Measurements from ENCODE around the gene FAM13B.

The FAM13B gene

DNA sequence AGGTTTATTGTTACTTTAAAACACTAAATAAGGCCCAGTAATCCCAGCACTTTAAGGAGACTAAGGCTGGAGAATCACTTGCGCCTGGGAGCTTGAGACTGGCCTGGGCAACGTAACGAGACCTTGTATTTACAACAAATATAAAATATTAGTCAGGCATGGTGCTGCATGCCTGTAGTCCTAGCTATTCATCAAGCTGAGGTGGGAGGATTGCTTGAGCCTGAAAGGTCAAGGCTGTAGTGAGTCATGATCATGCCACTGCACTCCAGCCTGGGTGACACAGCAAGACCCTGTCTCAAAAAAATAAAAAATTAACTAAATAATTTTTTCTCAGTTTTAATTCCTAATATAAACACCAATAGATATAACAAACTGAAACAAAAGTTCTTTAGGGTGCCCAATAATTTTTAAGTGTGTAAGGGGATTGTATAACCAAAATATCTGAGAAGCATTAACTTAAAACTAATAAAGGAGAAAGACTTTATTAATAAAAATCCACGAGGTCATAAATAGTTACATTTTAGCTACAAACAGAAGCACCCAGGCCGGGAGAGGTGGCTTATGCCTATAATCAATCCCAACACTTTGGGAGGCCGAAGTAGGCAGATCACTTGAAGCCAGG is 32.7 kb downstream of the FAM13B start:
- TF ChIP-seq, protein P1, sequence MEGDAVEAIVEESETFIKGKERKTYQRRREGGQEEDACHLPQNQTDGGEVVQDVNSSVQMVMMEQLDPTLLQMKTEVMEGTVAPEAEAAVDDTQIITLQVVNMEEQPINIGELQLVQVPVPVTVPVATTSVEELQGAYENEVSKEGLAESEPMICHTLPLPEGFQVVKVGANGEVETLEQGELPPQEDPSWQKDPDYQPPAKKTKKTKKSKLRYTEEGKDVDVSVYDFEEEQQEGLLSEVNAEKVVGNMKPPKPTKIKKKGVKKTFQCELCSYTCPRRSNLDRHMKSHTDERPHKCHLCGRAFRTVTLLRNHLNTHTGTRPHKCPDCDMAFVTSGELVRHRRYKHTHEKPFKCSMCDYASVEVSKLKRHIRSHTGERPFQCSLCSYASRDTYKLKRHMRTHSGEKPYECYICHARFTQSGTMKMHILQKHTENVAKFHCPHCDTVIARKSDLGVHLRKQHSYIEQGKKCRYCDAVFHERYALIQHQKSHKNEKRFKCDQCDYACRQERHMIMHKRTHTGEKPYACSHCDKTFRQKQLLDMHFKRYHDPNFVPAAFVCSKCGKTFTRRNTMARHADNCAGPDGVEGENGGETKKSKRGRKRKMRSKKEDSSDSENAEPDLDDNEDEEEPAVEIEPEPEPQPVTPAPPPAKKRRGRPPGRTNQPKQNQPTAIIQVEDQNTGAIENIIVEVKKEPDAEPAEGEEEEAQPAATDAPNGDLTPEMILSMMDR (IDR thresholded peaks at IDR 0.05), result no peak

DNA sequence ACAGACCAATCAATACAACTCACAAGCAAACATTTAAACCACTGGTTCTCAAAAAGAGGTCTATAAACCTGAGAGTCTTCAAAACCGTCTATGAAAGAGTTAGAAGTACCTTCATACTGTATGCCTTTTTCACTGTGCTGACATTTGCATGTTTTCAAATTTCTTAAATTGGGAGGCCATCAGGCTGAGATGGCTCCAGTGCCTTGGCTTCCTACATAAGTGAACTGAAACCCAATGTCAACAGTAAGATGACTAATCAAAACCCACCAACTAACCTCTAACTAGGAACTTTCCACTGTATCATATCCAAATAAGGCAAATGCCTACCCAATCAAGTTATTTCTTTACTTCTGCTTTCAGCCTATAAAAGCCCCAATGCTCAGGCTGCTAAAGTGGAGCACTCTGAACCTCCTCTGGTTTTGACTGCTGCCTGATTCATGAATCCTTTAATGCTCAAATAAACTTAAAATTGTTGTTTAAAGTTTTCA is 35.1 kb downstream of the FAM13B start:
- TF ChIP-seq, protein P1 (IDR thresholded peaks at IDR 0.05), result no peak

DNA sequence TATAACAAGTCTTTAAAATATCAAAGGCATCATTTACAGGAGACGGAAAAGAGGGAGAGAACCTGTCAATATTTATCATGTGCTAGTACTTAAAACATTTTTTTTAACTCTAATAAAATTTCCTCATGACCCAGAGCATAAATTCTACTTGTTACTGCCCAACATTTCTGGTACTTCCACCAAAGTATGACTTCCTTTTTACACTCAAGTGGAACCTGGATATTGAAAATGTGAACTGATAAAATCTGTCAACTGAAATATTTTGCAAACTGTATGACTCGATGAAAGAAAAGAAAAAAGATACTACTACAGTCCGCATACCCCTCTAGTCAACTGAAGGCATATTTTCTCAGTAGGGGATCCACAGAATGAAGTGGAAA is 37.1 kb downstream of the FAM13B start:
- TF ChIP-seq, protein P1 (IDR thresholded peaks at IDR 0.05), result no peak

DNA sequence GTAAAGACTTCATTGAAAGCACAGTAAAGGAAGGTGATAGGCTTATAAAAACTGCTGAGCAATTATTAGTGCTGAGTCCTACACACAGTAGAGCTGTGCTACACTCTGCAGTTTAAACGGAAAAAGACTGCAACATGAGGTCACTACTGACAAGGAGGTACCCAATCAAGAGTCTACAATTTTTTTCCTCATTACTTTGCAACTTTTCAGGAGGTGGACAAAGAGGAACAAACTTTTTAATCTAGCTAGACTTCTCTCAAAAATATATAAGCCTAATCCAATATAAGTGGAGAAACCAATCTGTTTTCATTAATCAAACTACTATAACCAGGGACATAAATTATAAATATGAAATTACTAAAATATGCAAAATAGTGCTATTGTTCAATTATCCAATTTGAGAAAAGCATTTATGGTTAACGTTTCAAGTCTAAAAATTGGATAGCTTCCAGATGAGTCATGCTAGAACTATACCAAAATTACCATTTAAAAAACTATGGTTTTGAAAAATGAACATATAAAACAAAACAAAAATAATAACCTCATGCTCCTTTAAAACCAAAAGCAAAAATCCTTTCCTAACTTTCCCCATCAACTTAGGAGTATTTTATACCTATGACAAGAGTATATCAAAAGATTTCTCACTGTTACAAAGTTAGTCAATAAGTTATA is 37.7 kb downstream of the FAM13B start:
- TF ChIP-seq, protein P1 (IDR thresholded peaks at IDR 0.05), result no peak

DNA sequence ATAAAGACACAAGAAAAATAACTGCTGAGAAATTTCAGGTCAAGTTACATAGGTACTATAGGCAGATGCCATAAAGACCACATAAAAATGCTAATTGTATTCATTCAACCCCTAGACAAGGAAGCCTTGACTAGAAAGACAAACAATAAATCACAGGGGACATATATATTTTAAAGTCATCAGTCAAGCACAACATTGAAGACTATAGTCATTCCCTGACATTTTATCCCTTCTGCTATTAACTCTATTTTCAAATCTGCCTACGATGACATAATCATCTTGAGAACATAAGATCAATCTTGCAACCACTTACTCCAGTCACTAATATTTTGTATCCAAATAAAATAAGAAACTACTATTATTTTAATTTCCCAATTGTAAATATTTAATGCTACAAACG is 38.3 kb downstream of the FAM13B start:
- TF ChIP-seq, protein P1 (IDR thresholded peaks at IDR 0.05), result no peak

DNA sequence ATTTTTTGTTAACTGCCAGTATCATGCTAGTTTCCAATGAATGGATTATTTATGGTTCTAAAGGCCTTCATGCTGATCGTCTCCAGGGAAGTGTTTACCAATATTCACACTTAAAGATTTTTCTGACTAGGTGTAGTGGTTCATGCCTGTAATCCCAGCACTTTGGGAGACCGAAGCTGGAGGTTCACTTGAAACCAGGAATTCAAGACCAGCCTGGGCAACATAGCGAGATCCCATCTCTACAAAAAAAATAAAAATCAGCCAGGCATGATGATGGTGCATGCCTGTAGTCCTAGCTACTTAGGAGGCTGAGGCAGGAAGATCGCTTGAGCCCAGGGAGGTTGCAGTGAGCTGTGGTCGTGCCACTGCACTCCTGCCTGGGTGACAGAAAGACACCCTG is 43.5 kb downstream of the FAM13B start:
- TF ChIP-seq, protein P1 (IDR thresholded peaks at IDR 0.05), result no peak

DNA sequence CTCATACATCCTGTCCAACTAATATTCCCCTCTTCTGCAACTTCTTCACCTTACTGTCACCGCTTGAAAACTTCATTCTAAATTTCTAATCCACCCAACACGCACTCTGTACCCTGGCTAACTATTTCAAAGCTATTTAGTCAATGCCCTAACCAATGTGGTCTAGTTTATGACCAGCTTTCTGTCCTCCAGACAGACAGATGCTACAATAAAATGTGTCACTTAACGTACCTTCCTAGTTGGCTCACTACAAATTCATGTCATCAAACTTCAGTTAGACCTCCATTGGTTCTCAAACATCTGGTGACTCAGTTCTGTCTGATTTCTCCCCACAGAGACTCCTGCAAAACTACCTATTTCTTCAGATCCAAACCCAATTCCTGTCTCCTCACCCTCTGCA is 57.7 kb downstream of the FAM13B start:
- TF ChIP-seq, protein P1 (IDR thresholded peaks at IDR 0.05), result no peak

Measured in LNCAP (cell line).